Activated T-cell treated with anti-CD3 and anti-CD28 coated beads, Interleukin-2, amount 50 U/mL, for 1 hour (primary cell): ENCODE measurements around the gene UNC5C.

Experiments
- DNase-seq: peaks from one replicate; pipeline ENCODE4 v3.0.0-alpha.2; 2020

UNC5C gene

DNA sequence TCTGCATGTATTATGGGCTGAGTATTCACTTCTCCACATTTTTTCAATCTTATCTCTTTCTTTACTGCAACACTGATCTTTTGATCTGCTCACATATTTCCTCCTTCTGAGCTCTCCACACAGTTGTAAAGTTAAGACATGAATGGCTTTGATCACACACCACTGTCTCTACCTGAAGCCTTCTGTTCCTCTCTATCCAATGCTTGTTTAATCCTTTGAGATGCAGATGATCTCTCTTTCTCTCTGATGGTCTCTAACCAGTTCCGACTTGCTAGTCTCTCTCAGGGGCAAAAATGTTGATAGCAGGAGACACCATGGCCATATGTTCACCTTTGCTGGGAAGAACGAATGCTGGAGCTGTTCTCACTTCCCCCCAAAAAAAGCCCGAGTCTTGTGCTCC lies 162.4 kb downstream of the UNC5C start:
- no peak for DNase-seq

DNA sequence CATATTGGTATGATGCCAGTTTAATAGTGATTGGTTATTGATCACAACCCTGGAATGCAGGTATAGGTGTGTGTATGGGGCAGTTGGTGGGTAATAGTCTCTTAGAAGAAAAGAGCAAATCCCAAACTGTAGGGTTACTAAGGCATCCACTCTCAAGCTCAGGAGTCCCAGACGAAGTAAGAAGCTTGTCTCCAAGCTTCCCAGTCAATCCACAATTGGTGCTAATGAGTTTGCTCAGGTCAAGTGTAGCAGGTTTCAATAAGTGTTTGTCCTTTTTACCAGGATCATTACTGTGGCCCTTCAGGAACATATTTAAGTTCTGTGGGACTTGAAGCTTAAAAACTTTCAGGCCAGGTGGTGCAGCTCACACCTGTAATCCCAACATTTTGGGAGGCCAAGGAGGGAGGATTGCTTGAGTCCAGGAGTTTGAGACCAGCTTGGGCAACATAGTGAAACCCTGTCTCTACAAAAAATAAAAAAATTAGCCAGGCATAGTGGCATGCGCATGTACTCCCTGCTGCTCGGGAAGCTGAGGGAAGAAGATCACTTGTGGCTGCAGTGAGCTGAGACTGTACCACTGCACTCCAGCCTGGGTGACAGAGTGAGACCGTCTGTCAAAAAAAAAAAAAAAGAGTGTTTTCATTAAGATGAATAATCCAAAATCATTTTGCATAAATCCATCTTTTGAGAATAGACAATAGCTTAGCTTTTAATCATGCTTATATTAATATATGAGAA lies 166.8 kb downstream of the UNC5C start:
- DNase-seq: no peak

DNA sequence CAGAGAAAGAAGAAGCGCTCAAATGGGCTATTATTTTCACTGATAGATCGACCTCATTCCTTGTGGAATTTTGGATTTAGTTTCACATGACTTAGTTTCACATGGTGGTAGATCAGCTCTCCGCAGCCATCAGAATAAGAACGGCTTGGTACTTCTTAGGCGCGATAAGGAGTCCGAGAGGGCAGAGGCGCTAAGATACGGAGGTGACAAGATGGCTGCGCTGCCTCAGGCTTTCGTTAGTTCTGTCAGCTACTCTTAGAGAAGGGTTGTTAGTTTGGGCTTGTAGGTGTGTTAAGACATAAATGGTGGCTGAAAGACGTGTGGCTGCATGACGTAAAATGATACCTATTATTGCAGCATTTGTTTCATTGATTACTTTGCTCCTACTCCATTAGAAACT lies 169.1 kb downstream of the UNC5C start:
- no peak for DNase-seq

DNA sequence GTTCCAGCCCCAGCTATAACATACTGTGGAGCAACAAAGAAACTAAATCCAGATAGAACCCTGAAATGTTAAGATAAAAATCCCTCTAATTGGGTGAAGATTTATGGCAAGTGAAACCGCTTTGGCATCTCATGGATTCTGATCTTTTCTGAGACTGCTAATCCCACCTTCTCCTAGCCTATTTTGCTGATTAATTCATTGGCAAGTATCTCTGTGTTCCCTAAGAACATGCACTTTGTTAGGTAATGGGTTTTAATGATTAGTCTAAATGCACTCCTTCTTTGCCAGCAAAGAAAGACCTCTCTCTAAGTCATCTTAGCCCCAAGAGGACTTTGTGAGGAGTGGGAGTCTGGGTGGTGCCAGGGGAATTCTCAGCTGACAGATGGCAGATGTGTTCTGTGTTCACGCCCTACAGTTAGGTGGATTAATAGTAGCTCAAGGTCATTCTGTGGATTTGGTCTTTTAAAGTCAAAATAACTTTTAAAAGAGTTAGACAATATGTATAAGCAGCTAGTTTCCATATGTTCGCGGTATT lies 171.3 kb downstream of the UNC5C start:
- no peak for DNase-seq

DNA sequence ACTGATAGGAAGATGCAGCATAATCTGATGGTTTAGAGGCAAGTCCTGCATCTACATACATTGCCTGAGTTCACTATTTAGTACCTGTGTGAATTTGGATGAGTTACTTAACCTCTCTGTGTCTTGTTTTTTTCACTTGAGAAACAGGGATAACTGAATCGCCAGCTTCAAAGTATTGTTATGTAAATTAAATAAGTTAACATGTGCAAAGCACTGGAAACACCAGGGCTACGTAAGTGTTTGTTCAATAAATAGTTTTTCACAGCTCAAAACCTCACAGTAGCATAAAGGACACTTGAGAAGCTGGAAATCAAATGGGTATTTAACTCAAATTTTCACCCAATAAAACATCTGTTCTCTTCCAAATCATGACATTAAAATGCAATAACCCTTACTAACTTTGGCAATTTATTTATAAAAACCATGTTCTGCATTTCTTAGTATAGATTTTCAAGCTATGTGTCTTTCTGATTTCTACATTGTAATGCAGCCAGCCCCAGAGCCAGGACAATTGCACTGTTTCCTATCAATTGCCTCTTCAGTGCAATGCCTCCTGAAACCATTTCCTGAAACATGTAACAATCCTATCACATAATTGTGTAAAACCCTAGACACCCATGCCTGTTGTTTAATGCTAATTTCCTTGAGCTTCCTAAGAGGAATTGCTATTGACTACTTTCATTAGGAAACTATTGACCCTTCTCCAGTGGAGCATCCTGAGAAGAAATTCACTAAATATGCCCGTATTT lies 177.1 kb downstream of the UNC5C start:
- no peak for DNase-seq

DNA sequence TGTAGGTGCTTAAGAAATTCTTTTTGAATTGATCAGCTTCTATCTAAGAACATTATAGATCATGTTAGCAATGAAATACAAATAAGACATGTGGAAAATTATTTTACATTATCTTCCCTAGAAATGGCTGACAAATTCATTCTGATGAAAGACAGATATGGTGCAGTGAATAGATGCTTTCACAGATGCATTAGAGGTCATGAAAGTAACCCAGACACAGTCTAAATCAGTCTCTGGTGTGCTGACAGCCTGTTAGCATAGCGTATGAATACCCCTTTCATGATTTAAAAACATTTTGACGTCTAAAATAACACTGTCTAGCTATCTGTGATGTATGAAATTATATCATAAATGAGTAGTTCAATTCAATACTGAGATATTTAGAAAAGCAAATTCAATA lies 180.9 kb downstream of the UNC5C start:
- DNase-seq: no peak

DNA sequence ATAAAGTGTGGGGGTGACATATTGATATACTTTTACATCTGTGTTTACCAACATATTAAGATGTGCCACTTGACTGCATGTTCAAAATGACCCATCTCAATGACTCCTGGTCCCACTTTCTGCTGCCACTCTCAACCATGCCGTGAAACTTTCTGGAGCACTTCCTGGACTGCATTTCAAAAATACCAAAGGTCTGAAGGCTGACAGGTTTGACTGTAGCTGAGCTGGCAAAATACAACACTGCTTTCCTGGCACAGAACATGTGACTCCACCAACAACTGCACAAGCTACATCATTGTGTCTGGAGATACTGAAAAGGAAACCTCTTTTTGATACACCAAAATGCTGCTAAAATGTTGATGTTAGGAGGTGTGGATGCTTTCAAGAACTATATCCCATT lies 184.8 kb downstream of the UNC5C start:
- no peak for DNase-seq

DNA sequence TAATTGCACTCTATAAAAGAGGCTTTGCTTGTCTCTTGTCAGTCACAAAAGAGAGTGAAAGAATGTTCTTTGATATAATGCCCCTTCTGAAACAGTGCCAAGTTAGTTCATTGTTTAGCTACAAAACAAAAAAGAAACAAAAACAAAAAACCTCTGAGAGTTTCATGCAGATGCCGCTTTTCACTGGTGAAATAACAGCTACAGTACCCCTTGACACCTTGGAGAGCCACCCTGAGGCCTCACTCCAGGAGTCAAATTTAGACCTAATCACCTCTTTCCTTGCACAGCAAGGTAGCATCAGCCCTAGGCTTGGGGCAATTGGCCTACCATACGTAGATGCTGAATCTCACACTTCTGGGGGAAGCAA lies 185.2 kb downstream of the UNC5C start:
- DNase-seq: no peak

DNA sequence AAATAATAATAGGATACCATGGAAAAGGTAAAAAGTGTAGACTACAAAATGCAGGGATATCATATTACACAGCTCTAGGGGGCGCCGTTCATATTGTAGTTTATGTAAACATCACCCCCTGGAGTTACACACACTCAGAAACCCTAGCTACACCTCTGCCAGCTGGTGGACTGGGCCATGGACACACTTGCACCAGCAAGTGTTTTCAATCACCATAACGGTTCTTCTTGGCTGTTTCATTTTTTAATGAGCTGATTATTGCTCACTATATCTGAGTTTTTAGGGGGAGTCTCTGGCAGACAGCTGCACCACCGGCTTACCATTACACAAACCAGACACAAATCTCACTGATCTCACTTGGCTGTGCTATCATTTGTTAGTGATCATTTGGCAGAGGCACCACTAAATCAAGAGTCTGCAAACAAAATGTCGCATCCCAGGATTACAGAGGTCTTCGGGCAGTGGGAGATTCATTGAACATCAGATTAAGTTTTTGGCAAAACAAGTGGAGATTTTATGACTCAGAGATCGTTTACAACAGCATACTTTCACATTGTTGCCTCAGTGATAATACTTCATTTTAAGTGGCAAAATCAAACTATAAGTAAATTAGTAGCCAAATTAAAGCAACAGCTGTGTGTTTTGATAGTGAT lies 185.7 kb downstream of the UNC5C start:
- no peak for DNase-seq

DNA sequence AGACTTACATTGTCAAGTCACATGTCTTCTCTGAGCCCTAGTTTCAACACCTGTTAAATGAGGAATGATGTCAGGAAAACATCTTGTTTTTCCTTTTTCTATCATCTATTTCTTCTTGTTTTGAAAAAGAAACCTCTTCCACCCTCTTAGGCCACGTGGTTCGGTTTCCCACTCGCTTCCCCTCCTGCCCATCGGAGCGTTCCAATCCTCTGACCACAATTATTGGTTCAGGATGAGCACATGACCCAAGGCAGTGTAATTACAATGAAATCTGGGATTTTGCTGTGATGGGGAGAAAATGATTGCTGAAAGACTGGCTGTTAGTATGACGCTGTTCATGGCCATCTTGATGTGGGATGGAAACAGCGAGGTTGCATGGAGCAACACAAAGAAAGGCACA lies 186.7 kb downstream of the UNC5C start:
- no peak for DNase-seq

DNA sequence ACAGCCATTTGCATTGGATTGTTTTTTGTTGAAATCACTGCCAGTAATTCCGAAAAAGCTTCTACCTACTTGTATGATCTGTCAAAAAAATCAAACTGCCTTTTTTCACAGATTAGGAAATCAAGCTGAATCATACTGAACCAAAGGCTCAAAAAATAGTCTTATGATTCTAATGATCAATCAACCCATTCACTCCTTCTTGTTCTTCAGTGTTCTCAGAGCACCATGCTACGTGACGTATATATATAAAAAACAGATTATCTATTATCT lies 187.1 kb downstream of the UNC5C start:
- no peak for DNase-seq

DNA sequence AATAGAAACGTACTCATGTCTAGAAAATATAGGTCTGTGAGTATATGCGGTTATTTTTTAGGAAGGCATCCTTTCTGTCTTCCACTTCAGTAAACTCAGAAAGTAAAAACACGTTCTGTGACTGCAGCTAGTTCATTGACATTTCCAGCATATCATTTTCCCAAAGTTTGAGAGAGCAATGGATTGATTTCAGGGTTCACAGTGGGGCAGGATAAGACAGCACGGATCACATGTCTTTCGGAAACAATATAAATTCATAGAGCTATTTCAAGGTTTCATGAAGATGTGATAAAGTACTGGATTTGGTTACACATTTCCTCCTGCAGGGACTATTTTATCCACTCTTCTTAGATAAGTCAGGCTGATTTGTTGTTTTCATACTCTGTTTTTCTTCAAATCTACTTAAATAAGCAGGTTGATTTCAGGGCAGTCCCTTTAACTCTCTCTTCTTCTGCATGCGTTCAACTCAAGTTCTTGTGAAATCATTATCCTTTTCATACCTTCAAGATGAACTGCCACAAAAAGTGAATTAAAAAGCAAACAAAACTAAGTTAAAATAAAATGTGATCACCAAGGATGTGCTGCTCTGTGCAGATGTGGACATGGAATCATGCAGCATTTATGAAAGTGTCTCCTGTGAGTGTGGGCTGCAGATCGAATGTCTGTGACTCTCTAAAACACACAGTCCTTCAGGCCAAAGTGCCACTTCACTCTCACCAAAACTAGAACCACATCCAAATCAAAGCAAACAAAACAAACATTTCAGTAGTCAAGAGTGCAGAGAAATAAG lies 187.7 kb downstream of the UNC5C start:
- no peak for DNase-seq

DNA sequence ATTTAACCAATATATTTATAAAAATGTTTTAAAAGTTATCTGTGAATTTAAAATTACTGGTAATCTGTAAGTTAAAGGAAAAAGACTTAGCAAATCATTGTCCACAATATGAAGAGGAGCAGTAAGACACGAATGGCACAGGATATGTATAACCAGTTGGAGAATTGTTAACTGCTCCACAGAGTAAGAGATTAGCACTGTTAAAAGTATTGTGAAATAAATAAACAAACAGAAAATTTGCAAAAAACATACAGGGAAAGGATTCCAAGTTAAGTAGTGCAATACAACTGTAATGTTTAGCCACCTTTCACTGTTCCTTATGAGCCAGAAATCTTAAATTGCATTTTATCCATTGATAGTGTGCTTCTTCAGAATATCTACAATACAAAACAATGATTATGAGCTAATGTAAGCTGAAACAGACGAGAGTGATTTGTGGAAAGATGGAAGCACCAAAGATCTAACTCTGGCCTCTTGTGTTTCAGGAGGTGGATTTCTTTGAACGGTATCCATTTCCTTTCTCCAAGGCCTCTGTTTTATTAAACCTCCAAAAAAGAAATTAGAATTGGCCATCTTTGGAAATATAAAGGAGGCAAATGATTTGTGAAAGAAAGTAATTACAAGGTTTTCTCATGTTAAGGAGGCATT lies 188.4 kb downstream of the UNC5C start:
- DNase-seq: no peak

DNA sequence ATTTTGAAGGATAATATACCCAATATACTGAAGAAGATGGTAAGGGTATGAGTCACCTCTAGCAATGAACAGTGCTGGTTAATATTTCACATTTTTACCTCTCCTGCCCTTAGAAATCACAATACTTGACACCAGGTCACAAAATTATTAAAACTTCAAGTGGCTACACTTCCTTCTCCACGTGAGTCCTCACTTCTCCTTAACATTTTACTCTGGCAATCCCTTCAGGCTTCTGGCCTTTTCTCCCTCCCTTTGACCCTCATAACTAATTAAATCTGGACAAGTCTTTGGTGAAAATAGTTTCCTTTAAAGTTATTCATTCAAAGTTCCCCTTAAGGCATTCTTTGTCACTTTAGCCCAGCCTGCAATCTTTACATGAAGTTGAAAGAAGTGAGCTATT lies 190.4 kb downstream of the UNC5C start:
- DNase-seq: no peak

DNA sequence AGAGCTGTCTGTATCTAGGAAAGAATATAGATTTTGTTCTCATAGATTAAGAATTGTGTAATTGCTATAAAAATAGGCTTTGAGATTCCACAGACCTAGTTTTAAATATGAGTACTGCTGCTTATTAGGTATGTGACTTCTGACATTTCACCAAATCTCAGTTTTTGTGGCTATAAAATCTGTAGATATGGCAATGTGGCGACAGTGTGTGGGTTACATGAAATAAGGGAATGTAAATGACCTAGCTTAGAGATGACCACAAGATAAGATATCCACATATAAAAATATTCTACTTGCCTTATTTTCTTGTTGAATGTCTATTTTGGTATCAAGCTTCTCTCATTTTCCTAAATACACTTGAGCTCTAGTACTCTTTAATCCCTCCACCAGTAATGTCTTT lies 193.8 kb downstream of the UNC5C start:
- DNase-seq: no peak

DNA sequence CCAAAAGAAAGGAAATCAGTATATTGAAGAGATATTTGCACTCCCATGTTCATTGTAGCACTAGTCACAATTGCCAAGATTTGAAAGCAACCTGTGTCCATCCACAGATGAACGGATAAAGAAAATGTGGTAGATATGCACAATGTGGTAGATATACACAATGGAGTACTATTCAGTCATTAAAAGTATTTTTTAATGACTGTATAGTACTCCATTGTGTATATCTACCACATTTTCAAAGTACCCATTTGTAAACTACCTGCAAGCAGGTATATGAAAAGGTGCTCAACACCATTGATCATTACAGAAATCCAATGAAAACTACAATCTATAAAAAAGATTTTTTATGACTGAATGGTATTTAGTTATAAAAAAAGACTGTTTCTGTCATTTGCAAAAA lies 200.4 kb downstream of the UNC5C start:
- no peak for DNase-seq

DNA sequence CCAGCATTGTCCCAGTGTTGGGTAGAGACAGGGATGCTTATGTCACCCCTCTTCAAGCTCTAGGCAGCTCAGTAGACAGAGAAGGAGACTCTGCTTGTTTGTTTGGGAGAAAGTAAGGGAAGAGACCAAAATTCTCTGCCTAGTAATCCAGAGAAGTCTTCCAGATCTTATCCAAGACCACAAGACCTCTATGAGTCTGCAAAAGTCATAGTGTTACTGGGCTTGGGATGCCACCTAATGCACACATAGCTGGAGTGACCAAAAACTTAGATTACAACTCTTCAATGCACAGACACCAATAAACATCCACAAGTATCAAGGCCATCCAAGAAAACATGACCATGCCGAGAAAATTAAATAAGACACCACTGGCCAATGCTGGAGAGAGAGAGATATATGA lies 205.5 kb downstream of the UNC5C start:
- DNase-seq: no peak

DNA sequence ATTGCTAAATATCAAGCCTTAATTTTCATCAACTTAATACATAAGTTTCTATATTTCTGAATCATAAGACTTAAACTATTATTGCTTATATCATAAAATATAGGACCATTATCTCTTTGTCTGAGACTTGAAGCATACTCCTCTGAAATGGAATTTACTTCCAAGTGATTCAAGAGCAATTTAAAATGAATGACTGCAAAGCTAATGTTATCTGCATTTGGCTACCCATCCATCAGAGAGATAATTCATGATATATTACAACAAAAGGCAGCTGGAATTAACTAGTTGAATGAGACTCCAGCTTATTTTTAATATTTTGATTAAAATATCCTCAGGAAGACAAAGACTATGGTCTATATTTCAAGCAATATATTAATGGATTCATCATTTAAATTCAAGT lies 208.6 kb downstream of the UNC5C start:
- DNase-seq: no peak

DNA sequence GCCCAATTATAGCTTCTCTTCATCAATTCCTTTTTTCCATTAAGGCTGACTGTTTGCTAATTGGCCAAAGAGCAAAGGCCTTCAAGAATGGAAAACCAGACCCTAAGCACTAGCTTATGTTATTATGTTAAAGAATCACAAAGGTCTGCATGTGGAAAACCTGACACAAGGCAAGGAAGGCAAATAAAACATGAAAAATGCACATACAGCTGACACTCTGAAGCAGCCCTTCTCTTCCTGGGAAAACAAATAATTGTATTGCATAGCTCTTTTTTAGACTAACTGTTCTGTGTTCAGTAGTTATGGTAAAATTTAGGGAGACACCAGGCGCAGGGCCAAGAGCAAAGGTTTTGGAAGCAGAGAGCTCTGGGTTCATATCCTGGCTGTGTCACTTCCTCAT lies 223.1 kb downstream of the UNC5C start:
- DNase-seq: no peak

DNA sequence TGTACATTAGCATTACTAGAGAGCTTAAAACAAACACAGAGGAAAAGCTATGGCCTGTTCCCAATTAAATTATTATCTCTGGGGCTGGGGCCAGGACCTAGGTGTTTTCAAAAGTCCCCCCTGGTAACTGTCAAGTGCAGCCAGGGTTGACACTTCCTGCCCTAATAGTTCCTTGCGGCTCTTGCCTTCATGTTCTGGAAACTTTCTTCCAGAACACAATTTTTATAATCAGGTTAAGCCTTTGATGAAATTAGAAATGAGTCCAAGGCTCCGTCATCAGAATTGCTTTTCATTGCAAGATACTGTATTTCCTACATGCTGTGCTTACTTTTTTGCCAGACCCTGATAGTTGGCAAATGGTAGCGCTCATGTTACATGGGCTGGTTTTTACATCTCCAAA lies 229.6 kb downstream of the UNC5C start:
- DNase-seq: no peak

DNA sequence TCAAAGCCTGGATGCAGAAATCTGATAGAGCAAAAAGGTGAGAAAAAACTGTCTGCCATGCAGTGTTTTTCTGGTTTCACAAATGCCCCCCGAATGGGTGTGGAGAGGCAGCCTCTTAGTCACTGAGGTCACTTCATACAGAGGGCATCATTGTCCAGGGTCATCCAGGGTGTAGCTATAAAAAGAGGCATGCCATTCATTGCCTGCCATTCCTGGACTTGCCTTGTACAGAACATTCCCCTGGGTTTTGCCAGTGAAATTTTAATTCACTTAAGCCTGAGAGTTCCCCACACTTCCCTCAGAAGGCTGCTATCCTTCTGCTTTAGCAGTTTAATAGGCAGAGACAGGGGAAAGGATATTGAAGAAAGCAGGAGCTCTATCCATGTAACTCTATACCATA lies 230.3 kb downstream of the UNC5C start:
- DNase-seq: no peak

DNA sequence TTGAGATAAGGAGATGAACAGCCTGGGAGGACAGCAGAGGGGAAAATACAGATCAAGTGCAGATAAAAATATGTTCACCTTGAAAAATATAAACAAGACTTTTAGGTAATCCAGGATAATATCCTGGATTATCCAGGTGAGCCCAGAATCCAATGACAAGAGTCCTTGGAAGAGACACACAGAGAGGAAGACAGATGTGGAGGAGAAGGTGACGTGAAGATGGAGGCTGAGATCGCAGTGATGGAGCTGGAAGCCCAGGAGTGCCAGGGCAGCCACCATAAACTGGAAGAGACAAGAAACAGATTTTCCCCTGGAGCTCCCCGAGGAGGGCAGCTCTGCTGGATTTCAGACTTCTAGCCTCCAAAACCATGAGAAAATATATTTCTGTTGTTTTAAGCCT lies 230.7 kb downstream of the UNC5C start:
- DNase-seq: no peak
